ENCODE measurements around the gene CPO. TPM values are rescaled to one million over a fixed set of nuclear protein-coding genes. Genes with fewer than 3 reads are reported as not detected.

CPO gene
- polyA plus RNA-seq, 1 of the 3 experiments (the other 2 are of a cell fraction): not detected

DNA sequence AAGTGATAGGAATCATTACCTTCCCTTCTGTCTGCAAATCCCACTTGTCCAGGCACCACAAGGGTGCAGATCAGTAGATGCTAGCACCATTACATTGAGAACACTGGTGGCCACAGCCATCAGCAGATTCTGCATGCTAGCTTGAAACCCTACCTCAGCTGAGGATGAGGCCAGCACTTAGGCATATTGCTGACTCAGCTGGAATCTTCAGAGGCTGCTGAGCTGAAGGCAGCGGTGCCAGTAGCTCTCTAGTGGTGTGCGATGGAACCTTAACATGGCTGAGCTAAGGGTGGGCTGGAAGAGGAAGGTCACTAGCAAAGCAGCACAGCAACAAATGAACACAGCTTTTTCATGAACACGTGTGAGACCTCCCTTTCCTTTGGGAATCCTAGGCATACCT, 19.0 kb upstream of the CPO start:
- Histone ChIP-seq H2AFZ (ENCODE audit: low read depth) (no peak overlapping the region), H3K36me3 (replicated peaks in 1 of 2; ENCODE audit: control insufficient read depth in 1 of 2, insufficient read depth in 2 of 2, low read length in 1 of 2) (no peaks in the 10 kb centered on the region), H3F3A (replicated peaks; ENCODE audit: insufficient read depth) (no peaks in the 10 kb centered on the region), H3K9me2 (no peaks in the 10 kb centered on the region), H3K27me3 (ENCODE audit: insufficient read depth) (no peaks in the 10 kb centered on the region), H3K4me3 (ENCODE audit: low read depth in 2 of 2, low read length in 1 of 2) (no peak overlapping the region), H3K27ac (ENCODE audit: low read depth in 2 of 2, low read length in 1 of 2) (no peak overlapping the region), H3K4me1 (ENCODE audit: control insufficient read depth in 1 of 2, insufficient read depth in 2 of 2, low read depth in 1 of 2, low read length in 1 of 2) (no peaks in the 10 kb centered on the region), H3K79me2 (ENCODE audit: insufficient read depth) (no peaks in the 10 kb centered on the region), H3K4me2 (no peak overlapping the region), H3K9me3 (no peaks in the 10 kb centered on the region), H3K9ac (no peak overlapping the region), H4K20me1 (ENCODE audit: insufficient read depth) (no peaks in the 10 kb centered on the region)
- no peak for TF ChIP-seq SIN3A (IDR thresholded peaks at IDR 0.05; ENCODE audit: borderline replicate concordance, low read depth, low read length)
- TF ChIP-seq, protein P1, sequence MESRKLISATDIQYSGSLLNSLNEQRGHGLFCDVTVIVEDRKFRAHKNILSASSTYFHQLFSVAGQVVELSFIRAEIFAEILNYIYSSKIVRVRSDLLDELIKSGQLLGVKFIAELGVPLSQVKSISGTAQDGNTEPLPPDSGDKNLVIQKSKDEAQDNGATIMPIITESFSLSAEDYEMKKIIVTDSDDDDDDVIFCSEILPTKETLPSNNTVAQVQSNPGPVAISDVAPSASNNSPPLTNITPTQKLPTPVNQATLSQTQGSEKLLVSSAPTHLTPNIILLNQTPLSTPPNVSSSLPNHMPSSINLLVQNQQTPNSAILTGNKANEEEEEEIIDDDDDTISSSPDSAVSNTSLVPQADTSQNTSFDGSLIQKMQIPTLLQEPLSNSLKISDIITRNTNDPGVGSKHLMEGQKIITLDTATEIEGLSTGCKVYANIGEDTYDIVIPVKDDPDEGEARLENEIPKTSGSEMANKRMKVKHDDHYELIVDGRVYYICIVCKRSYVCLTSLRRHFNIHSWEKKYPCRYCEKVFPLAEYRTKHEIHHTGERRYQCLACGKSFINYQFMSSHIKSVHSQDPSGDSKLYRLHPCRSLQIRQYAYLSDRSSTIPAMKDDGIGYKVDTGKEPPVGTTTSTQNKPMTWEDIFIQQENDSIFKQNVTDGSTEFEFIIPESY (IDR thresholded peaks at IDR 0.05; ENCODE audit: borderline replicate concordance, low read depth): no peak
- no peak for TF ChIP-seq FOXJ3 (CRISPR knock-in tag; IDR thresholded peaks at IDR 0.05)
- no peak for DNase-seq
- POLR2A ChIA-PET: no interaction called here
- WGBS (ENCODE audit: low lambda C conversion rate): 46% methylated on average over 2 of the region's 3 CpGs
- CTCF ChIA-PET: interaction anchor here (1.3 kb wide), 1 partner anchor 16 kb away, joined by 4 read pairs; no protein-coding TSS in a partner anchor

DNA sequence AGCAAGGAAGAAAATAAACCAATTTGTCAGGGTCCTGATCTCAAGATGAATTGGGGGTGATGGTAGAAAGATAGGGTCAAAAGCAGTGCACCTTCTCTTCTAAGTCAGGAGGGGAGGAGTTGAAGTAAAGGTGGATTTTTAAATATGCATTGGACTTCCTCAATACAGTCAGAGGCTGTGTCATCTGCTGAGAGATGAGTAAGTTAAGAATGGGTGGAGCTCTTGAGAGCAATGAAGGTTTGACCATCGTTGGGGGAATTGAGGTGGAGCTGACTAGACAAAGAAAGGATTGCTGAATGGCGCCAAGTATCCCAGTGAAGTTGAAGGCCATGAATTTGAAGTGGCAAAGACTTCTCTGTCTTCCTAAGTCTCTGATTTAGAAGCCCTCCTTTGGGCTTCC, 18.4 kb upstream of the CPO start:
- Histone ChIP-seq H2AFZ (ENCODE audit: low read depth) (no peak overlapping the region), H3F3A (replicated peaks; ENCODE audit: insufficient read depth) (no peaks in the 10 kb centered on the region), H3K9me3 (no peaks in the 10 kb centered on the region), H3K9ac (no peak overlapping the region), H3K9me2 (no peaks in the 10 kb centered on the region), H4K20me1 (ENCODE audit: insufficient read depth) (no peaks in the 10 kb centered on the region), H3K36me3 (replicated peaks in 1 of 2; ENCODE audit: control insufficient read depth in 1 of 2, insufficient read depth in 2 of 2, low read length in 1 of 2) (no peaks in the 10 kb centered on the region), H3K79me2 (ENCODE audit: insufficient read depth) (no peaks in the 10 kb centered on the region), H3K27ac (ENCODE audit: low read depth in 2 of 2, low read length in 1 of 2) (no peak overlapping the region), H3K4me2 (no peak overlapping the region), H3K4me3 (ENCODE audit: low read depth in 2 of 2, low read length in 1 of 2) (no peak overlapping the region), H3K4me1 (ENCODE audit: control insufficient read depth in 1 of 2, insufficient read depth in 2 of 2, low read depth in 1 of 2, low read length in 1 of 2) (no peaks in the 10 kb centered on the region), H3K27me3 (ENCODE audit: insufficient read depth) (no peaks in the 10 kb centered on the region)
- TF ChIP-seq RFX5 (IDR thresholded peaks at IDR 0.05; ENCODE audit: low read length): no peak
- ChIA-PET POLR2A (no interaction called here), CTCF (interaction anchor here (1.3 kb wide), 1 partner anchor 17 kb away, joined by 4 read pairs; no protein-coding TSS in a partner anchor)
- 42% methylated on average over 2 of the region's 2 CpGs for WGBS (ENCODE audit: low lambda C conversion rate)
- DNase-seq: no peak

DNA sequence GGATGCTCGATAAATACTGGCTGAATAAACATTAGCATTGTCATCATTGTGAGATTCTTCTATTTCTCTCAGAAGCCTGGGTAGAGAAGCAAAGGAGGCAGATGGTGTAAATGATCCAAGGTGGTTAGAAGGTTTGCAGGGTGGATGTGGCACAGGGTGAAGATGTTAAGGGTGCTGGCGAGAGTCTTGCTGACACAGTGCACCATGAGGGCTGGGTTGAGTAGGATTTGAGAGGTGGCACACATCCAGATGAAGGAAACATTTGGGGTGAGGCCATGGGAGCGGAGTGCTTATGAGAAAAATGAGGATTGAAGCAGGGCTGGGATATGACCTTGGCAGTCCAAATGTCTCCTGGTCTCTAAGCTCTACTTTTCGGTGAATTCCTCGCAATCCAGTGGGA, 17.8 kb upstream of the CPO start:
- DNase-seq: no peak
- Histone ChIP-seq H3K4me2 (no peak overlapping the region), H3K9ac (no peak overlapping the region), H3K36me3 (replicated peaks in 1 of 2; ENCODE audit: control insufficient read depth in 1 of 2, insufficient read depth in 2 of 2, low read length in 1 of 2) (no peaks in the 10 kb centered on the region), H4K20me1 (ENCODE audit: insufficient read depth) (no peaks in the 10 kb centered on the region), H3K27me3 (ENCODE audit: insufficient read depth) (no peaks in the 10 kb centered on the region), H3K4me3 (ENCODE audit: low read depth in 2 of 2, low read length in 1 of 2) (no peak overlapping the region), H3K9me3 (no peaks in the 10 kb centered on the region), H3K79me2 (ENCODE audit: insufficient read depth) (no peaks in the 10 kb centered on the region), H3K4me1 (ENCODE audit: control insufficient read depth in 1 of 2, insufficient read depth in 2 of 2, low read depth in 1 of 2, low read length in 1 of 2) (no peaks in the 10 kb centered on the region), H3K9me2 (no peaks in the 10 kb centered on the region), H3F3A (replicated peaks; ENCODE audit: insufficient read depth) (no peaks in the 10 kb centered on the region), H3K27ac (ENCODE audit: low read depth in 2 of 2, low read length in 1 of 2) (no peak overlapping the region), H2AFZ (ENCODE audit: low read depth) (no peak overlapping the region)
- TF ChIP-seq RXRA (IDR thresholded peaks at IDR 0.05; ENCODE audit: borderline replicate concordance, low read depth) (no peak), TAF1 (IDR thresholded peaks at IDR 0.05; ENCODE audit: borderline replicate concordance, low read depth, low read length) (no peak), EZH2phosphoT487 (IDR thresholded peaks at IDR 0.05; ENCODE audit: borderline replicate concordance, low read depth) (no peak), POLR2AphosphoS5 (IDR thresholded peaks at IDR 0.05; ENCODE audit: low read depth, low read length) (no peak), GATA2 (CRISPR knock-in tag; IDR thresholded peaks at IDR 0.05) (no peak), SMC3 (IDR thresholded peaks at IDR 0.05; ENCODE audit: low read depth, low read length) (no peak), RFX5 (IDR thresholded peaks at IDR 0.05; ENCODE audit: low read length) (no peak), NFIC (IDR thresholded peaks at IDR 0.05; ENCODE audit: borderline replicate concordance) (no peak), CHD2 (IDR thresholded peaks at IDR 0.05; ENCODE audit: low read length, partially characterized antibody) (no peak)
- TF ChIP-seq, protein P2, sequence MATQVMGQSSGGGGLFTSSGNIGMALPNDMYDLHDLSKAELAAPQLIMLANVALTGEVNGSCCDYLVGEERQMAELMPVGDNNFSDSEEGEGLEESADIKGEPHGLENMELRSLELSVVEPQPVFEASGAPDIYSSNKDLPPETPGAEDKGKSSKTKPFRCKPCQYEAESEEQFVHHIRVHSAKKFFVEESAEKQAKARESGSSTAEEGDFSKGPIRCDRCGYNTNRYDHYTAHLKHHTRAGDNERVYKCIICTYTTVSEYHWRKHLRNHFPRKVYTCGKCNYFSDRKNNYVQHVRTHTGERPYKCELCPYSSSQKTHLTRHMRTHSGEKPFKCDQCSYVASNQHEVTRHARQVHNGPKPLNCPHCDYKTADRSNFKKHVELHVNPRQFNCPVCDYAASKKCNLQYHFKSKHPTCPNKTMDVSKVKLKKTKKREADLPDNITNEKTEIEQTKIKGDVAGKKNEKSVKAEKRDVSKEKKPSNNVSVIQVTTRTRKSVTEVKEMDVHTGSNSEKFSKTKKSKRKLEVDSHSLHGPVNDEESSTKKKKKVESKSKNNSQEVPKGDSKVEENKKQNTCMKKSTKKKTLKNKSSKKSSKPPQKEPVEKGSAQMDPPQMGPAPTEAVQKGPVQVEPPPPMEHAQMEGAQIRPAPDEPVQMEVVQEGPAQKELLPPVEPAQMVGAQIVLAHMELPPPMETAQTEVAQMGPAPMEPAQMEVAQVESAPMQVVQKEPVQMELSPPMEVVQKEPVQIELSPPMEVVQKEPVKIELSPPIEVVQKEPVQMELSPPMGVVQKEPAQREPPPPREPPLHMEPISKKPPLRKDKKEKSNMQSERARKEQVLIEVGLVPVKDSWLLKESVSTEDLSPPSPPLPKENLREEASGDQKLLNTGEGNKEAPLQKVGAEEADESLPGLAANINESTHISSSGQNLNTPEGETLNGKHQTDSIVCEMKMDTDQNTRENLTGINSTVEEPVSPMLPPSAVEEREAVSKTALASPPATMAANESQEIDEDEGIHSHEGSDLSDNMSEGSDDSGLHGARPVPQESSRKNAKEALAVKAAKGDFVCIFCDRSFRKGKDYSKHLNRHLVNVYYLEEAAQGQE (IDR thresholded peaks at IDR 0.05; ENCODE audit: low read depth, low read length): no peak
- ChIA-PET POLR2A (no interaction called here), CTCF (interaction anchor here (1.2 kb wide), 1 partner anchor 121 kb away, joined by 3 read pairs; no protein-coding TSS in a partner anchor)
- 45% methylated on average over 5 of the region's 5 CpGs for WGBS (ENCODE audit: low lambda C conversion rate)
